AG10803 (cell line): ENCODE results near the gene CNGB1.
"Not testable (repeated sequence)": the region's sequence is repeated elsewhere in the genome, so short reads cannot be mapped to it uniquely, and the experiment has no call there.

Experiments
- DNase-seq: peaks from one replicate; pipeline ENCODE4 v3.0.0; 2010; ENCODE audit warnings: low read depth
- H3K4me3 ChIP-seq: 2 replicates; pipeline ENCODE4 v1.5.1; 2011; ENCODE audit warnings: mild to moderate bottlenecking, low read length, control low read depth
- CTCF ChIP-seq: conservative IDR thresholded peaks from 2 replicates; pipeline ENCODE4 v1.5.1; 2011; ENCODE audit warnings: mild to moderate bottlenecking, low read length, control low read depth, inconsistent platforms

Gene CNGB1

GRCh38 chr16:57876210-57876609 lies 94.7 kb downstream of the CNGB1 start:
- no peak overlapping the region for H3K4me3 ChIP-seq
- no peak for DNase-seq
- no peak for TF ChIP-seq CTCF

- H3K4me3 ChIP-seq = no peak overlapping the region
- no peak for DNase-seq
- no peak for TF ChIP-seq CTCF
These were observed 95.6 kb downstream of the CNGB1 start for GRCh38 chr16:57875347-57875746.

GRCh38 chr16:57873218-57873617 lies 97.7 kb downstream of the CNGB1 start:
- no peak overlapping the region for H3K4me3 ChIP-seq
- no peak for DNase-seq
- TF ChIP-seq CTCF = no peak

- not testable (repeated sequence) for H3K4me3 ChIP-seq
These were observed 98.2 kb downstream of the CNGB1 start for GRCh38 chr16:57872764-57873163.

GRCh38 chr16:57871456-57871855 lies 99.5 kb downstream of the CNGB1 start:
- no peak for TF ChIP-seq CTCF
- DNase-seq = peak; percentile 68
- H3K4me3 ChIP-seq = no peak overlapping the region

More at GRCh38 chr16:57872764-57873163, 98.2 kb downstream of the CNGB1 start:
- DNase-seq = not testable (repeated sequence)

GRCh38 chr16:57870753-57871454 lies 100.0 kb downstream of the CNGB1 start:
- DNase-seq = no peak
- no peak overlapping the region for H3K4me3 ChIP-seq
- no peak for TF ChIP-seq CTCF

GRCh38 chr16:57868913-57869520 lies 101.9 kb downstream of the CNGB1 start:
- DNase-seq = no peak
- TF ChIP-seq CTCF = no peak
- H3K4me3 ChIP-seq = no peak overlapping the region
